Uterus (tissue), 2 donors: Measurements from ENCODE around the gene RUBCNL.

Experiments
- CTCF ChIP-seq, 4 experiments: fragments of 200-600 bp in 2 of 4; fragments of 450-650 bp in 2 of 4; sonication (generic) in 2 of 4; IDR thresholded peaks; one replicate each; pipeline ENCODE4 v1.5.1; 2016 to 2019; ENCODE audit warnings: antibody characterized with exemption in 4 of 4, mild to moderate bottlenecking in 2 of 4, moderate library complexity in 1 of 4
- POLR2A ChIP-seq, 2 donors: fragments of 450-650 bp; IDR thresholded peaks; one replicate each; pipeline ENCODE4 v1.6.1; 2016; ENCODE audit warnings: antibody characterized with exemption in 2 of 2, mild to moderate bottlenecking in 1 of 2, moderate library complexity in 1 of 2

GRCh38 chr13:46296921-46297320 lies 90.1 kb downstream of the RUBCNL start:
- TF ChIP-seq CTCF (IDR thresholded peaks at IDR 0.05) (no peak), POLR2A (IDR thresholded peaks at IDR 0.05) (no peak)
